ENCODE measurements around the gene ZNF532.
"Not testable (repeated sequence)": the region's sequence is repeated elsewhere in the genome, so short reads cannot be mapped to it uniquely, and the experiment has no call there.

ZNF532 gene

GRCh38 chr18:58848685-58849084 lies 16.0 kb upstream of the ZNF532 start:
- DNase-seq: no peak

DNA sequence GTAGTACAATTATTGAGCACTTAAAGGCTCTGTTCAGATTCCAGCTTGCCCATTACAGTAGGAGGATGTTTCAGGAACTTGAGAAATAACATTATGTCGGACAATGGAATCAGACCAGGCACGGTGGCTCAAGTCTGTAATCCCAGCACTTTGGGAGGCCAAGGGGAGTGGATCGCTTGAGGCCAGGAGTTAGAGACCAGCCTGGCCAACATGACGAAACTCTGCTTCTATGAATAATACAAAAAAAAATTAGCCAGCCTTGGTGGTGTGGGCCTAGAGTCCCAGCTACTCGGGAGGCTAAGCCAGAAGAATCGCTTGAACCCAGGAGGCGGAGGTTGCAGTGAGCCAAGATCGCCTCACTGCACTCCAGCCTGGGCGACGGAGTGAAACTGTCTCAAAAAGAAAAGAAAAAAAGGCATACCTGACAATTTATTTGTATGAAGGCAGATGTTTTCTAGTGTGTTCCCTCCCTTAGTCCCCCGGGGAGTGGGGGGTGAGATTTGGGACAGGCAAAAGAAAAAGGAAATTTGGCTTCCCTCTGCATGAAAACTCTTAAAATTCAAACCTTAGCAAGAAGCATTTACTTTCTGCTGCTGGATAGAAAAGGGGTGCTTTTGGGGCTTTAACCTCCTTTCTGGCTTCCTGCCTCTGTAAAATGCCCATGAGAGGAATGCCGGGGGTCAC lies 13.7 kb upstream of the ZNF532 start:
- no peak for DNase-seq

DNA sequence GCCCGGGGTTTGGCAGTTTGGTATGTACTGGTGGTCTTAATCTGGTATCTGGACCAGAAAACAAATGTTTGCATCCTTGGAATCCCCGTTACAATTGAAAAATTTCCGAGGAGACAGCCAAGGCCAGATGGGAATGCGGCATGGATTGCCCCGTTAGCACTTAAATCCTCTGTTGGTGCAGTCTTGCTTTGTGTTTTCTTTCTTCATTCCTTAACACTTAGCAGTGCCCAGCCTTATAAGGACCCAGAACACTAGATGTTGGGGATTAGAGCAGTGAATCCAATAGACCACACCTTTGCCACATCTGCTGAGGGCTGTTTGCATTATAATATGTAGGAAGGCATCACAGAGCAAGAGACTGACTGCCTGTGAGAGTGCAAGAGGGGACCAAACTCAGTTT lies 12.8 kb upstream of the ZNF532 start:
- no peak for DNase-seq

DNA sequence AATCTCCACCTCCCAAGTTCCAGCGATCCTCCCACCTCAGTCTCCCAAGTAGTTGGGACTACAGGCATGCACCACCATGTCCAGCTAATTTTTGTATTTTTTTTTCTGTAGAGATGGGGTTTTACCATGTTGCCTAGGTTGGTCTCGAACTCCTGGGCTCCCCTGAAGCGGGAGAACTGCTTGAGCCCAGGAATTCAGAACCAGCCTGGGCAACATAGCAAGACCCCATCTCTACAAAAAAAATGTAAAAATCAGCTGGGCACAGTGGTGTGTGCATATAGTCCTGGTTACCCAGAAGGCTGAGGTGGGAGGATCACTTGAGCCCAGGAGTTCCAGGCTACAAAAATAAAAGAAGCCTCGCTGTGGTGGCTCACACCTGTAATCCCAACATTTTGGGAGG lies 12.0 kb upstream of the ZNF532 start:
- DNase-seq: no peak

DNA sequence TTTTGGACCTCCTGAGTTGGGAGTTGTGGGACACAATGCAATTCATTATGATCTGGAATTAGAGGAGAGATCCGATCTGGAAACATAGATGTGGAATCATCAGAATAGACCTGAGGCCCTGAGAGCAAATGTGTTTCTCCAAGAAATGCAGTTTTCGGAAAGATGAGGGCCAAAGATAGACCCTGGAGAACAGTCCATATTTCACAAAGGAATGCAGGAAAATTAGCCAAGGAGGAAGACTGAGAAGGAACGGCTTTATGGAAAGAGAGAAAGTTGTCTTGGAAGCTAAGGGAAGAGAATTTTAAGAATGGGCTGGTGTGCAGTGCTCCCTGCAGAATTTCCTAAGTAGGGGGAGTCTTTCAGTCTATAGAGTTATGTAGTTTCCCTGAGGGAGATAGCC lies 11.1 kb upstream of the ZNF532 start:
- DNase-seq: no peak

DNA sequence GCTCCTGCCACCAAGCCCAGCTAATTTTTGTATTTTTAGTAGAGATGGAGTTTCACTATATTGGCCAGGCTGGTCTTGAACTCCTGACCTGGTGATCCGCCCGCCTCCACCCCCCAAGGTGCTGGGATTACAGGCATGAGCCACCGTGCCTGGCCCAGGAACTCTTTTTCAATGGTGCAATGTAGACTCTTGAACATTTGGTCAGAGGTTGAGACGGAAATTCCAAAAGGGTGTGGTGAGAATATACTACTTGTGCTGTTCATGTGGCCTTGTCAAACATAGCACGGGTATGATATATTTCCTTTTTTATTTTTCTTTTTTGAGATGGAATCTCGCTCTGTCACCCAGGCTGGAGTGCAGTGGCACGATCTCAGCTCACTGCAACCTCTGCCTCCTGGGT lies 9.2 kb upstream of the ZNF532 start:
- DNase-seq: not testable (repeated sequence)

- DNase-seq: no peak
Observed at GRCh38 chr18:58856881-58857280, 7.8 kb upstream of the ZNF532 start.

DNA sequence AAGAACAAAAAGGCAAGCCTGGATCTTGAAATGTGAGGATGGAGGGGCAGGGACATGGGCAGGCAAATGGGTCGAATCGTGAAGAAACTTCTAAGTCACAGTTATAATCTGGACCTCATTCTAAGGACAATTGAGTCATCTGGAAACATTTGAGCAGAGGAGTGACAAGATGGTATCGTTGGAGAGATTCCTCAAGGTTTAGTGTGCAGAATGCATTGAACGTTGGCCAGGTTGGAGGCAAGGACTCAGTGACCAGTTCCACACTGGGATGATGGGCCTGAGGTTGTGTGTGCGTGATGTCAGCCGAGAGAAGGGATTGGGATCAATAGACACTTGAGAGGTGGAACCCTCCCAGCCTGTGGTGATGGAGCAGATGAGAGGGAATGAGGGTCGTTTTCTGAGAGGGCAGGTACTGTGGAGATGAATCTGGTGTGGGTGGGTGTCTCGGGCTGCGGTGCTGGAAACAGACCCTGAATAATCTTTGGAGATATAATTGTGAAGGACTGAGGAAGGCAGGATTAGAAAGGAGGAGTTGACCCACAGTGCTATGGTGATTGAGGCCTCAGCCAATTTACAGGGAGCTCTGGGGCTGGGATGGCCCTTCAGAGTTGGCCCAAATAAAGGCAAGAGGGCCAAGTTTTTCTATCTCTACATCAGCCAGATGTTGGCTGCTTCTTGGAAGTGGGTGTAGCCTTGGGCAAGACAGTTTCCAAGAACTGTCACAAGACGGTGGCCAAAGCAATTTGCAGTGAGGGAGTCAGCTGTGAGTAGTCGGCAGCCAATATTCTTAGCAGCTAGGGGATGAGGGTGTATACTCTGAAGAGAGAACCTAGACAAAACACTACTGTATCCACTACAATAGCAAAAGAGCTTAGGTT lies 5.8 kb upstream of the ZNF532 start:
- DNase-seq: no peak

GRCh38 chr18:58859907-58860306 lies 4.8 kb upstream of the ZNF532 start:
- DNase-seq: no peak

DNA sequence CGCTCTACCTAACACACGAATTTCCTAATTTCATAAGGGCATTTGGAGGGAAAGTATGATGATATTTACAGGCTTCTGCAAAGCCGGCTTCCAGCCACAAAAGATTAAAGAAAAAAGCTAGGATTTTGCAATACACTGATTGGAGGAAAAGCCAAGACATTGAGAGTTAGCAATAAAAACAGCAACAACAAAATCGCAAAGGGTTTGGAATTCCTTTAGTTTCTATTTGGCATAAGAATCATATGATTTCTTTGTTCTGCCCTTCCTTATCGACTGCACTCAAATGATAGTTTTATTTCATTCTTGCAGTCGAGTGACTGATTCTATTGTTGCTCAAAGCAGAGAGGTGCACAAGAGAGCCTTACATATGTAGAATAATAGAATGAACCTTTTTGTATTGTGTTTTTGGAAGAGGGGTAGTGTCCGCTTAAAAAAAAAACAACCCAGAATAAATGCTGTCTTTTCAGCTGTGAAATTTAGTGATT lies 3.9 kb upstream of the ZNF532 start:
- no peak for DNase-seq

DNA sequence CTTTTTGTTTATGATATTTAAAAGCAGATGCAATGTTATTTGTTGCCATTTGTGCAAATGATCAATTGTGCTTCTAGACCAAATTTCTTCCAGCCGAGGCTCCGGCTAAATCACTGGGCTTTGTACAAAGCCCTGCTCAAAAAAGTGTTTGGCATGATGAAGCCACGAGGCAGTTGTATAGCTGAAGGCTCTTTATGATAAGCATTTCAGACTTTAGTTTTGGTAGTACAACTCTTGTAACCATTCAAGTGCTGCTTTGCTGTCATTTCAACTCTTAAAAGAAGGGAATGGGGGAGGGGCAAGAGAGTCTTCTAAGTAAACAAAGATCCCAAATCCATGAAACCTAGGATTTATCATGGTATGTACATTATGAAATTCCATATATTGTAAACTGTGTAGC lies 3.3 kb upstream of the ZNF532 start:
- DNase-seq: no peak

DNA sequence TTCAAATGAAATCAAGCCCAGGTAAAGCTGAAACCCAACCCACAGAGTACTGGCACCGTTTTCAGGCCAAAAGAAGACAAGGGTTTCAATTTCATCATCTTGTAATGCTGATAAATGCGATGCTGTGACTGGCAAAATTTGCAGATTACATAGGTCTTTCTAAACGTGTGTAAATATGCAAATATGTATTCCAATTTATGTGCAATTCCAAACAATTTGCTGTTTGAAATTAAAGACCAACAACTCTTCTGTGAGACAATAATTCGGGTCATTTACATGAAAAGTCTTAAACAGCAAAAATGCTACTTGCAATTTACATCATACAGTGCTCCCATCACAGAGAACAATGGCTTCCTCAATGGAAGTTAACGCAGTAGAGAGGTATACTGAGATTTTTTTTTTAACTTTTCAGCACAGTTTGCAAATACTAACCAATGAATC lies 2.8 kb upstream of the ZNF532 start:
- DNase-seq: no peak

GRCh38 chr18:58862356-58862755 lies 2.3 kb upstream of the ZNF532 start:
- no peak for DNase-seq

DNA sequence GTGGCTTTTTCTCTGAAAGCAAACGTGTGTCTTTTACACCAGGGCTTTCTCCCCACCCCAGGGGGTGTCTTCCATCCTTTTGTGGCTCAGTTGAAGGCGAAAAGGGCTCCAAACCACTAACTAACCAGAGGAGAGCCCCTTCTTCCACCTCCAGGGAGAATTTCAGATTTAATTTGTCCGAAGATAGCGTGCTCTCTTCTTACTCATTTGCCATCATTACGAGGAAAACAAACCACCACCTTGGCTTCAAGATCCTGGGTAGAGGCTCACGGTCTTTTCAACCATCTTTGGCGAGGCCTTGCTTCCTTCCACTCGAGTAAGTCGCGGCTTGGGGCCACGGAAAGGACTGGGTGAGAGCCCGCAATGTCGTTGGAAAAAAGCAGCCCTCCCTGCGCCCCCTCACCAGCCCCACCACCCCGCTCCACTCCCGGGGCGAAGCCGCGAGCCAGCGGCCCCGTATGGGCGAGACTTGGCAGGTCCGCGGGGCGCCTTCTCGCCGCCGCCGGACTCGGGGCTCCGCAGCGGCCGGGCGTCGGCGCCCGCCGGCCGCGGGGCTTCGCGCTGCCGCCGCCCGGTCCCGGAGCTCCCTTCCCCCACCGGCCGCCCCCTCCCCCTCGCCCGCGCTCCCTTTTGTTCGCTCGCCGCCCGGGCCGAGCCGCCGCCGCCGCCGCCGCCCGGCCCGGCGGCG lies 1.7 kb upstream of the ZNF532 start:
- DNase-seq: peak; percentile 25

DNA sequence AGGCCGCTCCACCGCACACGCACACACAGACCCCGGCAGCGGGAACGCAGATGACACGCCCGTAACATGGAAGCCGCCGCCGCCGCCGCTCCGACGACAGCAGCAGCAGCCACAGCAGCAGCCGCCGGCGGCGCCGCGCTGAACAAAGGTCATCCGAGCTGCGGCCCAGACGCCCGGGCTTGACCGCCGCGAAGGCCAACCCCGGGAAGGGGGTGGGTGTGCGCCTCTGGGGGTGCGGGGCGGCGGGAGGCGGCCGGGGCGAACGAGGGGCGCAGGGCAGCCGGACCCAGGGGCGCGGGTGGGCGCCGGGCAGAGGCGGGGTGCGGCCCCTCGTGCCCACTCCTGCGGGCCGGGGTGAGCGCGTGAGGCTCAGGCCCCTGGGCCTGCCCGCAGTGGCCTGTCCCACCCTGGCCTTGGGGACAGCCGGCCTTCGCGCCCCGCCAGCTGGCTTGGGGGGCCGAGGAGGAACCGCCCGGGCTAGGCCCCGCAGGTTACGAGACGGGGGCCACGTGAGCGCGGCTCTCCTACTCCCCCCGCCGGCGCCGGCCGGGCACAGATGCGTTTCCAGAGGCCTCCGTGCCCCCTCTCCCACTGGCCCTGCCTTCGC lies 1.0 kb upstream of the ZNF532 start:
- DNase-seq: peak; percentile 33

DNA sequence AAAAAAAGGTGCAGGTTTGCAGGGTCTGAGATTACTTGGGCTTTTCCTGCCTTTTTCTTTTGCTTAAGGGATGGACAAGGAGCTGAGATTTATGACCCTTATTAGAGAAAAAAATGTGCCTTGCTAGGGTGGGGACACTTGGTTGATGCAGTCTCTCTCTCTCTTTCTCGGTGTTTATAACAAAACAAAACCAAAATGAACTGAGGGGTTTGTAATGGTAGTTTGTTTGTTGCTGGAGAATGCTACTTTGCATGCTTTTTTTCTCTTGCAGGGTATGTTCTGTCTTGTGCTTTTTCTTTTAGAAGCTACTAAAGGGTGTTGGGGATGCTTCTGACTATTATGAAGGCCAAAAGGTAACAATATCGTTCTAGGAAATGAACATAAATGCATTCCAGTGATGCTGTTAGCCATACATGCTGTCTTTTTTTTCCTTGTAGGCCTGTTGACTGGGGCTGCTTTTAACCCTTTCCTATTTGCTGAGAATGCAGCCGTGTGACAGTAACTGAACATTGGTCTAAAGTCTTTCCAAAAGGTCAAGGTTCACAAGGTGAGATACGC lies 435 bp downstream of the ZNF532 start:
- no peak for DNase-seq

DNA sequence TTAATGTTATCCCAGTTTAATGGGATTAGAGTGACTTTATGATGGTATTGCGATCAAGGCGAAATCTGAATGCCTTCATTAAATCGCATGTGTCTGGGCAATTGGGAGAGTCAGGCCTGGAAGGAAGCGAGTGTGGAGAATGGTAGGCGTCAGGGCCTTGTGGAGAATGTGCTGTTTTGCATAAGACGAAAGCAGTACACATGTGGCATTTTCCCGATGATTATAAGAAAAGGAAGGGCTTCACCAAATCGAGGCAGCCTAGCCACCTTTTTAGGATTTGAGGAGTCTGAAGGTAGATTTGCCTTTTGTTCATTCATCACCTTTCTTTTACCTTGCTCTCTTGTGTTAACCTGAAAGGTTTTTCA lies 1.0 kb downstream of the ZNF532 start:
- no peak for DNase-seq

DNA sequence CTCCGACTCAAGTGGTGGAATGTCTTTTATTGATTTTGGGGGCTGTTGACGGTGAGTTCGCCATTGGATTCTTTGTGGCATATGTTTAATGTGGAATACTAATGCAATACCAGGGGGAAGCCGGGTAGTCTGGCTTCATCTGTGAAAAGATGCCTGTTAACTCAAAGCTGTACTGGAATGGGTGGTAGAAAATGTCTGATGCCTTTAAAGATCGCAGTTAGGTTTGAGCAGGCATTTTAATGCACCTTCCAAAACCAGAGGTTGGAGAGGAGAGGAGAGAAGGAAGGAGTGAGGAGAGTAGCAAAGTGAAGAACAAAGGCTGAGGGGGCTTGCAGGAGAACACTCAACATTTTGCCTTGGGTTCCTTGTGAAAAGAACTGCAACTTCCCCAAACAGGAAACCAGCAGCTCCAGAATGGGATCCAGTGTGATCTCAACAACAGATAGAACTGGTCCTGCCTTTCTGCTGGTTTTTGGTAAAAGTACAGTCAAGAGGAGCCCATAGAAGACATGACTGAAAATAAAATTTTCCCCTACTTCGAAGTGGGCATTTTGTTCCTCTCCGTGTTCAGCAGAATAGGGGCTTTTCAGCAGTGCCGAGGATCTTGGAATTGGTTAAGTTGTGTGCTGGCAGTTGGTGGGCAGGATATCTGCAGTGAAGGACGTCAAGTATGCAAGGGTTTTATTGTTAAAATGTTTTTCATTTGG lies 1.5 kb downstream of the ZNF532 start:
- no peak for DNase-seq

DNA sequence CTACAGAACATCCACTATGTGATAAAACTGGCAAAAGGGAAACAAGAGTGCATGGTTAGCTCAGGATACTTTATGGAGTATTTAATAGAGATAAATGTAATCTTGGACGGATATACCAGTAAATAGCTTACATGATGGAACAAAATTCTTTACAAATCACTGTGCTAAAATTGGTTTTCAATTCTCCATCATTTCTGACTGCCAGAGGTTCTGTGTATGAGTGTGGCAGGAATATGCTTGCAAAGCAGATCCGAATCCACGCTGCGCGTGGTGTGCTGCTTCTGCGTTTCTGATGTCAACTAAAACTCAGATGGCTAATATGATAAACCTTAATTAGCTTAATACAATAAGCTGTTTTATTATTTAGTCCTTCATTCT lies 2.1 kb downstream of the ZNF532 start:
- DNase-seq: no peak

GRCh38 chr18:58867281-58867961 lies 2.7 kb downstream of the ZNF532 start:
- no peak for DNase-seq

- no peak for DNase-seq
Observed at GRCh38 chr18:58868440-58868839, 3.8 kb downstream of the ZNF532 start.

DNA sequence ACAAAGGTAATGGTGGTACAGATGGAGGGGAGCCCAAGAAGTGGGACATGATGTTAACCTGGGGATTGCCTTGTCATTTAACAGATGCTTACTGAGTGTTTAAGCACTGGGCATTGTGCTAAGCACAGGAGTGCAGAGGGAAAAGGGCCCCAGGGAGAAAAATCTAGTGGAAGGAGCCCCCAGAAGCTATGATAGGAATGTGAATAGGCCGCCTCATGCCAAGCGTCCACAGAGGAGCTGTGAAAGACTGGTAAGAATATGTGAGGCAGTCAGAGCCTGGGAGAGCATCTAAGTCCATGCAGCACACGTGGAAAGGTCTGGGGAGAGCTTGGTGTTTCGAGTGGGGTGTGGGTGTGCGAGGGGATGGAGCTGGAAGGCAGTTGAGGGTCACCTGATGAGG lies 5.5 kb downstream of the ZNF532 start:
- DNase-seq: no peak

All from CD4-positive, alpha-beta T cell treated with Interleukin-10 for 1 hour (primary cell).